OCI-LY1 (cell line): ENCODE data around the gene GPAM.

Source experiments
- H2AFZ ChIP-seq: fragments of 200-600 bp; sonication (generic), shearing (Covaris generic); 2 replicates; pipeline ENCODE4 v1.6.0; 2014; ENCODE audit warnings: antibody characterized with exemption, mild to moderate bottlenecking, low read length
- H3F3A ChIP-seq: fragments of 200-600 bp; sonication (generic), shearing (Covaris generic); 2 replicates; pipeline ENCODE4 v1.6.0; 2014; ENCODE audit warnings: mild to moderate bottlenecking, antibody characterized with exemption, low read length, moderate library complexity; ENCODE audit not compliant: insufficient read depth
- H3K27ac ChIP-seq: fragments of 200-600 bp; sonication (generic); 2 replicates; pipeline ENCODE4 v1.5.1; 2014; ENCODE audit warnings: low read length, mixed run types, mild to moderate bottlenecking, low read depth; ENCODE audit not compliant: poor library complexity, severe bottlenecking
- H3K27me3 ChIP-seq: fragments of 200-600 bp; sonication (generic); 2 replicates; pipeline ENCODE4 v1.6.0; 2014; ENCODE audit warnings: antibody characterized with exemption, mild to moderate bottlenecking, low read length, moderate library complexity; ENCODE audit not compliant: insufficient read depth
- H3K36me3 ChIP-seq: fragments of 200-600 bp; sonication (generic); 2 replicates; pipeline ENCODE4 v1.6.1; 2014; ENCODE audit warnings: mild to moderate bottlenecking, antibody characterized with exemption, low read length, moderate library complexity, mixed read lengths; ENCODE audit not compliant: insufficient read depth
- H3K4me1 ChIP-seq: fragments of 200-600 bp; sonication (generic); 2 replicates; pipeline ENCODE4 v1.5.1; 2014; ENCODE audit warnings: mild to moderate bottlenecking, low read length, moderate library complexity; ENCODE audit not compliant: insufficient read depth, severe bottlenecking
- H3K4me2 ChIP-seq: fragments of 200-600 bp; sonication (generic), shearing (Covaris generic); 2 replicates; pipeline ENCODE4 v1.6.1; 2014; ENCODE audit warnings: low read length
- H3K4me3 ChIP-seq: fragments of 200-600 bp; sonication (generic); 2 replicates; pipeline ENCODE4 v1.5.1; 2014; ENCODE audit warnings: low read length, low read depth, mild to moderate bottlenecking, mixed read lengths; ENCODE audit not compliant: poor library complexity, severe bottlenecking
- H3K79me2 ChIP-seq: fragments of 200-600 bp; shearing (Covaris generic); 2 replicates; pipeline ENCODE4 v1.6.1; 2016; ENCODE audit warnings: mixed run types, low read length, mixed read lengths; ENCODE audit not compliant: insufficient read depth
- H3K9ac ChIP-seq: fragments of 200-600 bp; sonication (generic), shearing (Covaris generic); 2 replicates; pipeline ENCODE4 v1.6.1; 2014; ENCODE audit warnings: mild to moderate bottlenecking, low read length, mixed read lengths
- H3K9me2 ChIP-seq: fragments of 200-600 bp; sonication (generic), shearing (Covaris generic); 2 replicates; pipeline ENCODE4 v1.6.1; 2014; ENCODE audit warnings: low read depth, mild to moderate bottlenecking, low read length, mixed read lengths
- H3K9me3 ChIP-seq: fragments of 200-600 bp; shearing (Covaris generic); 2 replicates; pipeline ENCODE4 v1.6.1; 2014; ENCODE audit warnings: low read length, mixed read lengths
- H4K20me1 ChIP-seq: fragments of 200-600 bp; sonication (generic), shearing (Covaris generic); 2 replicates; pipeline ENCODE4 v1.6.0; 2016; ENCODE audit warnings: mild to moderate bottlenecking, low read length; ENCODE audit not compliant: insufficient read depth
- CTCF ChIP-seq: fragments of 200-600 bp; sonication (generic), shearing (Covaris generic); IDR thresholded peaks from 2 replicates; pipeline ENCODE4 v1.5.1; 2017; ENCODE audit warnings: mild to moderate bottlenecking, antibody characterized with exemption, low read length, moderate library complexity, mixed read lengths
- EZH2 ChIP-seq: fragments of 200-600 bp; sonication (generic), shearing (Covaris generic); IDR thresholded peaks from 2 replicates; pipeline ENCODE4 v1.8.0; 2017; ENCODE audit warnings: borderline replicate concordance, mixed run types, mild to moderate bottlenecking, antibody characterized with exemption, low read length, moderate library complexity, mixed read lengths

Gene GPAM

GRCh38 chr10:112173206-112173605 is 10.4 kb downstream of the GPAM start:
- H3K9me2 ChIP-seq: no peaks in the 10 kb centered on the region
- no peak overlapping the region for H3K9ac ChIP-seq
- TF ChIP-seq CTCF (no peak), EZH2 (no peak)
- H3K79me2 ChIP-seq: no peaks in the 10 kb centered on the region
- H3K27ac ChIP-seq: no peak overlapping the region
- H3K4me2 ChIP-seq: no peak overlapping the region
- H3K9me3 ChIP-seq: no peaks in the 10 kb centered on the region
- H3K36me3 ChIP-seq: peaks cover 84% of the 10 kb centered on the region
- H3K4me3 ChIP-seq: no peak overlapping the region
- H3F3A ChIP-seq: no peaks in the 10 kb centered on the region
- H2AFZ ChIP-seq: no peak overlapping the region
- H4K20me1 ChIP-seq: no peaks in the 10 kb centered on the region
- no peaks in the 10 kb centered on the region for H3K27me3 ChIP-seq
- no peaks in the 10 kb centered on the region for H3K4me1 ChIP-seq

- Histone ChIP-seq H3F3A (no peaks in the 10 kb centered on the region), H3K27ac (no peak overlapping the region), H4K20me1 (no peaks in the 10 kb centered on the region), H3K36me3 (peaks cover 76% of the 10 kb centered on the region), H3K4me2 (no peak overlapping the region), H2AFZ (no peak overlapping the region), H3K9me2 (no peaks in the 10 kb centered on the region), H3K27me3 (no peaks in the 10 kb centered on the region), H3K79me2 (no peaks in the 10 kb centered on the region), H3K9ac (no peak overlapping the region), H3K4me1 (no peaks in the 10 kb centered on the region), H3K4me3 (no peak overlapping the region), H3K9me3 (no peaks in the 10 kb centered on the region)
- no peak for TF ChIP-seq CTCF
- no peak for TF ChIP-seq EZH2
Observed at GRCh38 chr10:112168733-112169132, 14.8 kb downstream of the GPAM start.

GRCh38 chr10:112166800-112167199 is 16.8 kb downstream of the GPAM start:
- H3K36me3 ChIP-seq: peaks cover 76% of the 10 kb centered on the region
- H2AFZ ChIP-seq: no peak overlapping the region
- H4K20me1 ChIP-seq: no peaks in the 10 kb centered on the region

More at GRCh38 chr10:112166800-112167199, 16.8 kb downstream of the GPAM start:
- Histone ChIP-seq H3K9me3 (no peaks in the 10 kb centered on the region), H3K27ac (no peak overlapping the region), H3K79me2 (no peaks in the 10 kb centered on the region), H3K9ac (no peak overlapping the region), H3F3A (no peaks in the 10 kb centered on the region), H3K4me2 (no peak overlapping the region), H3K4me1 (no peaks in the 10 kb centered on the region), H3K4me3 (no peak overlapping the region), H3K9me2 (no peaks in the 10 kb centered on the region), H3K27me3 (no peaks in the 10 kb centered on the region)
- no peak for TF ChIP-seq EZH2
- TF ChIP-seq CTCF: no peak
